ENCODE results near the gene RSU1.

- TF ChIP-seq CTCF (IDR thresholded peaks at IDR 0.05 in 8 of 11, conservative IDR thresholded peaks at IDR 0.05 in 3 of 11) (no peak), POLR2AphosphoS5 (IDR thresholded peaks at IDR 0.05) (no peak), POLR2A (IDR thresholded peaks at IDR 0.05) (no peak)
Measured at GRCh38 chr10:16544591-16544990, 272.6 kb downstream of the RSU1 start.

Data from spleen (tissue), 7 donors.